H7 (cell line): ENCODE data around the gene IL11RA. TPM values are rescaled to one million over a fixed set of nuclear protein-coding genes. Genes with fewer than 3 reads are reported as not detected.

Source experiments
- DNase-seq: peaks from one replicate; pipeline ENCODE4 v3.0.0; 2012
- H3K27me3 ChIP-seq: 2 replicates; pipeline ENCODE4 v1.6.0; 2011; ENCODE audit warnings: mild to moderate bottlenecking, low read length; ENCODE audit not compliant: control insufficient read depth, insufficient read depth
- H3K36me3 ChIP-seq: replicated peaks from 2 replicates; pipeline ENCODE4 v1.5.1; 2011; ENCODE audit warnings: low read length; ENCODE audit not compliant: control insufficient read depth, insufficient read depth
- H3K4me3 ChIP-seq: 2 replicates; pipeline ENCODE4 v1.5.1; 2011; ENCODE audit warnings: low read depth, mild to moderate bottlenecking, control low read depth, low read length, moderate library complexity; ENCODE audit not compliant: insufficient read depth
- total RNA-seq: library from RNA; depleted of rRNA; stranded (reverse); fragments of >200 nt; shearing (Covaris generic); gene quantifications from 2 replicates; pipeline ENCODE4 v1.2.3, GENCODE V29; 2014

The IL11RA gene
- total RNA-seq, 1 experiment from 2014 or later: 7.3 TPM

GRCh38 chr9:34654323-34655051 lies 2.5 kb downstream of the IL11RA start:
- Histone ChIP-seq H3K4me3 (no peak overlapping the region), H3K27me3 (no peaks in the 10 kb centered on the region), H3K36me3 (peaks cover 2% of the 10 kb centered on the region)
- peak; percentile 55 for DNase-seq

- Histone ChIP-seq H3K4me3 (no peak overlapping the region), H3K27me3 (no peaks in the 10 kb centered on the region), H3K36me3 (no peaks in the 10 kb centered on the region)
- peak; percentile 62 for DNase-seq
These were observed 3.4 kb downstream of the IL11RA start for GRCh38 chr9:34655394-34655793.

- H3K27me3 ChIP-seq: no peaks in the 10 kb centered on the region
- no peak overlapping the region for H3K4me3 ChIP-seq
- H3K36me3 ChIP-seq: no peaks in the 10 kb centered on the region
- DNase-seq: peak; percentile 9
These were observed 5.0 kb downstream of the IL11RA start for GRCh38 chr9:34656992-34657391.

GRCh38 chr9:34658461-34658860 lies 6.5 kb downstream of the IL11RA start:
- peak; percentile 15 for DNase-seq
- H3K4me3 ChIP-seq: no peak overlapping the region
- H3K36me3 ChIP-seq: no peaks in the 10 kb centered on the region
- no peaks in the 10 kb centered on the region for H3K27me3 ChIP-seq

- DNase-seq: peak; percentile 39
- Histone ChIP-seq H3K36me3 (no peaks in the 10 kb centered on the region), H3K4me3 (no peak overlapping the region), H3K27me3 (no peaks in the 10 kb centered on the region)
These were observed 7.7 kb downstream of the IL11RA start for GRCh38 chr9:34659592-34660253.

GRCh38 chr9:34662526-34663302 lies 10.7 kb downstream of the IL11RA start, which contains the start of gene CCL27:
TSS of gene CCL27 (minus strand) at chr9:34662657. CDS start at chr9:34662633, 24 bp downstream.
- Histone ChIP-seq H3K27me3 (no peaks in the 10 kb centered on the region), H3K4me3 (no peak within 1 kb of the TSS), H3K36me3 (no peaks in the 10 kb centered on the region; the same call in 1 of the 2 replicates)
- no peak for DNase-seq

GRCh38 chr9:34663303-34663605 lies 11.3 kb downstream of the IL11RA start:
- no peaks in the 10 kb centered on the region; the same call in 1 of the 2 replicates for H3K36me3 ChIP-seq
- no peak for DNase-seq

GRCh38 chr9:34664281-34665066 lies 12.5 kb downstream of the IL11RA start:
- Histone ChIP-seq H3K4me3 (peak overlapping the region; percentile 69), H3K36me3 (peaks cover 2% of the 10 kb centered on the region; the same call in 1 of the 2 replicates), H3K27me3 (no peaks in the 10 kb centered on the region)
- peak; percentile 90 for DNase-seq

More at GRCh38 chr9:34663303-34663605, 11.3 kb downstream of the IL11RA start:
- Histone ChIP-seq H3K27me3 (no peaks in the 10 kb centered on the region), H3K4me3 (no peak overlapping the region)

- no peak for DNase-seq
- Histone ChIP-seq H3K4me3 (peak overlapping the region; percentile 69), H3K27me3 (no peaks in the 10 kb centered on the region), H3K36me3 (peaks cover 2% of the 10 kb centered on the region; the same call in 1 of the 2 replicates)
These were observed 13.0 kb downstream of the IL11RA start for GRCh38 chr9:34665067-34665380.

GRCh38 chr9:34665381-34666250 lies 13.6 kb downstream of the IL11RA start:
- Histone ChIP-seq H3K4me3 (peak overlapping the region; percentile 82), H3K27me3 (no peaks in the 10 kb centered on the region), H3K36me3 (peaks cover 2% of the 10 kb centered on the region; the same call in 1 of the 2 replicates)
- peak; percentile 98 for DNase-seq

- peaks cover 2% of the 10 kb centered on the region; the same call in 1 of the 2 replicates for H3K36me3 ChIP-seq
- H3K4me3 ChIP-seq: no peak overlapping the region
- no peak for DNase-seq
- H3K27me3 ChIP-seq: no peaks in the 10 kb centered on the region
These were observed 18.0 kb downstream of the IL11RA start for GRCh38 chr9:34669809-34670562.

- no peak for DNase-seq
- no peak overlapping the region for H3K4me3 ChIP-seq
- H3K27me3 ChIP-seq: no peaks in the 10 kb centered on the region
These were observed 19.3 kb downstream of the IL11RA start for GRCh38 chr9:34671307-34671706.

GRCh38 chr9:34674440-34674839 lies 22.5 kb downstream of the IL11RA start:
- no peaks in the 10 kb centered on the region for H3K27me3 ChIP-seq
- no peaks in the 10 kb centered on the region; the same call in 1 of the 2 replicates for H3K36me3 ChIP-seq
- no peak for DNase-seq
- H3K4me3 ChIP-seq: no peak overlapping the region

More at GRCh38 chr9:34671307-34671706, 19.3 kb downstream of the IL11RA start:
- peaks cover 2% of the 10 kb centered on the region; the same call in 1 of the 2 replicates for H3K36me3 ChIP-seq
